ENCODE data around the gene HOXA6.

The HOXA6 gene

DNA sequence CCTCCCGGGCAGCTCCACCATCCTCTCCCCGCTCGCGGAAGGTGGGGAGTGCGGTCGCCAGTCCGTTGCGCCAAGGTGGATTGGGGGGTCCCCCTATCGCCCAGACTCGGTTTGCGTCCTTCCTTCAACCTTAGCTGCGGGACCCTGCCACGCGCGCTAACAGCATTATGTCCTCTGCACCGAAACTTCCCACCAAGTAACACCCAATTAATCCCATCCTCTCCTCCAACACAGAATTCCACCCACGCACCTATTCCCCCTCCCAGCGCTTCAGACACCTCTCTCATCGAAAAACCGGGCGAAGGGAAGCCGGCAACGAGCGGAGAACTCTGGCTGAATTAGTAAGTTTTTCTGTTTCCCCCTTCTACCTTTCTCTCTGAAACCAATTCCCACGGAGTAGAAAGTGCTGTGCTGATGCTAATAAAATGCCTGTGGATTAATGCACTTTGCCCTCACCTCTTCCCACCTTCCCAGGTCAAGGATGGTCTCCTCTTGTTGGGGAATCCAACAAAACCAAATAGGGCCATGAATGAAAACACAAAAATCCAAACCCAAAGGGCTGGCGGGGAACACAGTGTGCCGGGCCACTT, 3.9 kb upstream of the HOXA6 start:
- DNase-seq (ENCODE audit: low read depth in 2 of 2): no peak

DNA sequence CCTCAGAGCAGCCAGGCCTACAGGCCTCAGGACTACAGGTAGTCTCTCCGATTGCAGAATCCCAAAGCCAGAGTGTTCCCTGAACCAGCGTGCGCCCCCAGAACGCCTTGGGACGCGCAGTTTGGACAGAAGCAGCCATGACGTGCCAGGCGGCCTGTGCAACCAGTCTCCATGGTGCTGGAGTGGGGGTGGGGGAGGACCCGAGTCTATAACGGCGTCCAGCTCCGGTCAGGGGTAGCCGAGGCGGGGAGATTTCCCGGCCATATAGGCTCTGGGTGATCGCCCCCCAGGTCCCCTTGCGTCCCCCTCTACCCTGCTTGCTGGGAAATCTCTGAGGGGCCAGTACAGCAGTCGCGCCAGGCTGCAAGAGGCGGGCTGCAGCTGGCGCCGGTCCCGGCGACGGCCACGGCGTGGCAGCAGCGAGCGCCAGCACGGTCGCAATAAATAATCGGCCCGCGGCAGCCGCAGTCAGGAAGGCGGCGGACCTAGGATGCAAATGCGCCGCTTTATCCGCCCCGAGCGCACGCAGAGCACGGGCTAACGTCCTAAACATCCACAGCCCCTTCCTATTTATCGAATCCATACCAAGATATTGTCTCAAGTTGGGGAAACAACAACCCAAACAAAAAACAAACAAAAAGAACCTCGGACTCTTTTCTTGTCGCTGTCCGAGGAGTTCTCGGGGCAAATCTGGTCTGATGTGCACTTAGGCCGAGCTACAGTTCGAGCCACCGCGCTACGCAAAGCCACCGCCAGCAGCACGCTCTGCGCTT, 3.2 kb upstream of the HOXA6 start:
- DNase-seq (ENCODE audit: low read depth in 2 of 2): peak; percentile 49 to 59

DNA sequence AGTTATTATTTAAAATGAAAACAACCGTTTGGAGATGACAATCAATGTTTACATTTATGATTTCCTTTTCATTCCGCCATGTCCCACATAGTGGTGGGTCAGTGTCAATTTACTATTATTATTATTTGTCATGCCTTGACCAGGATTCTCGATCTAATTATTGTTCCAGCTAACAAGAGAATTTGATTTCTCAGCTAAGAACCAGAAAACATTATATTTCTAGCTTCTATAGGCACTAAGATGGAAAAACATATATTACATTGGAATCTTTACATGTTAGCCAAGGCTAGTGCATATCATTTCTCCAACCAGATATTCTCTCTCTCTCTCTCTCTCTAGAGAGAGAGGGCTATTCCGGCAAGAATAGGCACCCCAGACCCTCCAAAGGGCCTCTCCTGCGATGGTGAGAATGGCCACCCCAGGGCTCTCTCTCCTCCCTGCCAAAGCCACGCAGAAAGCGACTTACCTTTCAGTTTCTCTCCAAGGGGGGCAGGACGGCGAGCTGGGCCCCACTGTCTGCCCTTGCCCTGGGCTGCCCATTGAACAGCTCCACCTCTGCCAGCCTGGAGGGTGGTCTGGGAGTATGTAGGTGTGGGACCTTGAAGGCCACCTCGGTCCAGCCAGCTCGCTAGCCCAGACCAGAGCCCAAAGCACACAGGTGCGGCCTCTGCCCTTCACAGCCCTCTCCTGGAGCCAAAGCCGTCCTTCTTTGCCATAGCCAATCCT, 2.4 kb upstream of the HOXA6 start:
- DNase-seq (ENCODE audit: low read depth in 2 of 2): no peak

DNA sequence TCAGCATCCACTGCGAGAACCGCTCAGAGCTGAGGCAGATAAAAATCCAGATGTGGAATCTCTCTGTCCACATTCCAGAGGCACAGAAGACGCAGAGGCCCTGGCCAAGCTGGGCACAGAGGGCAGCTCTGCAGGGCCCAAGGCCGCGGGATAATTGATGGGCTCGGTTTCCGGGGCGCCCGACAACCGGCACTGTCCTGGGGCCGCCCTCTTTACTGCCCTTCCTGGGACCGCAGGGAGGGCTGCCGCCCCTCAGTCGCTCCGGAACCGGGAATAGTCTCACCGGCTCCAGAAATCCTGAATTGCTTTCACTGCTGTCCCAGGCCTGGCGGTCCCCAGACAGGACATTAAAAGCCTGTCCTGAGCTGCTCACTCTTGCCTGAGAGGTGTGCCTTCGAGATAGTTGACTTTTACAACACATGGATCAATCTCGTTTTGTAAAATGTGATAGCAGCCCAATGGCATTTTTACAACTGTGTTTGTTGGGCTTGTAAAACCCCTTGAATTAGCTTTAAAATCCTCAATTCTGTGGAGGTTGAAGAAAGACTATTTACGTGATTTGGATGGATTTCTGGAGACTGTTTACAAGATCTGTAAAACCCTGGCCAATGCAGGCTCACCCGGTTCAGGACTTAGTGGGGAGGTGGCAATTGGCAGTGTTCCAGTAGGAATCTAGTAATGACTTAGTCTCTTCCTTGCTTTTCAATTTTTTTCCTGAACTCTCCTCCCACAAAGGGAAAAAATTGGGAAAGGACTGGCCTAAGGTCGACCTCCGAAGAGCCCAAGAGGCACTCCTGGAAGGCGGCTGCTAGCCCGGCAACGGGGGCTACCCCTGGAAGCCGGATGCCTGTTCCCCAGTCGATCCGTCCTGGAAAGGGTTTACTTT, 1.4 kb upstream of the HOXA6 start:
- no peak for DNase-seq (ENCODE audit: low read depth in 2 of 2)

DNA sequence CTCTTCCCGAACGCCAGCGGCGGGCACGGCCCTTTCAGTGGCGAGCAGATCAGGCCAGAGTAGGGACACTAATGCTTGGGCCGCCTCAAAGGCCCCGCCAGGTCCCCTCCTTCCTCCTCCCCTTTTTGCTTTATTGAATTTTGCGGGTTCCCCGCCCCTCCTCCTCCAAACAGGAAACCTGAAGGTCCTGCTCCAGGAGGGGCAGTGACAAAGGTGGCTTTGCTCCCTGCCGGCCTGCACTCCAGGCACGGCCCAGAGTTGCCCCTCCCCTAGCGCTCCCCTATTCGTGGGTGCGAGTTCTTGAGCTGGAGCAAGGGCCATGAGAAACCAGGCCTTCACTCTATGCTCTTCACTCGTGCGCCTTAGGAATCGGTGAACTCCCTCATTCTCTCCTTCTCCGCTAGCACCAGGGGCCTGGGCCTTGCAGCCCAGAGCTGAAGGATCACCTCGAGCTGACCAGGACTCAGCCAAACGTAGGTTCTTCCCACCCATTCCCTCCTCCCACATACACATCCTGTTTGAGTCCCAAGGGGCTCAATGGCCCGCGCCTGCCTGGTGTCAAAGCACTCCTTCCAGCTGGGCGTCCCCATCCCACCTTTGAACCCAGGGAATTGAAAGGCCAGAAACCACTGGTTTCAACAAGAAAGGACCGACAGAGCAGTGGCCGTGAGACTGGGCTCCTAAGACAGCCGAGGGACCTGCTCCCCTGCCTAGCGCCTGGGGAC, 619 bp upstream of the HOXA6 start:
- no peak for DNase-seq (ENCODE audit: low read depth in 2 of 2)

DNA sequence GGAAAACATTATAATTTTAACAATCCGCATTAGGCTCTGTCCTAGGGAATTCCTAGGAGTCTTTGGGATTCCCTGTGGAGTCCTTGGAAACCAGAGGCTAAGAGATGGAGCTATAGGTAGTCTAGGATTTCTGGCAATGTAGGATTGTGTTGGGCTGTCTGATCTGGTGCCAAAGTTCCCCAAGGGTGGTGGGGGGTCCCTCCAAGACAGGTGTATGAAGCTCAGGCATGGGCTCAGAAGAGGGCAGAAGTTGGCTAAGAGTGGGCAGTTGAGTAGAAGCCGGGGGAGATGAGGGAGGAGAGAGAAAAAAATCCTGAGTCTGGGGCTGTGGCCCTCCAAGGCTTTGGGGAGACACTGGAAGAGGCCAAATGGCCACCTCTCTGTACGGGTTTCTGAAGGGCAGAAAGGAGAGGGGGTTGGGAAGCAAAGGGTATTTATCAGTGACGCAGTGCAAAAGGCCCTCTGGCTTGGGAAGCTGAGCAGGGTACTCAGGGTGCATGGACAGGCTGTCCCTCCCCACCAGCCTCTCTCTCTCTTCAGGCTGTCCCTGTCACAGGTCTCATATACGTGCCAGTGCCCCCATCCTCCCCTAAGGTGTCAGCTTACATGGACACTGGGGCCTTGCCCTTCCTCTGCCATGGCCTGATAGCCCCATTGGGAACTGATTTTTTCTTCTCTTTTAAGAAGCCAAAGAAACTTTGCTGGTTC, 929 bp downstream of the HOXA6 start:
- no peak for DNase-seq (ENCODE audit: low read depth in 2 of 2)

DNA sequence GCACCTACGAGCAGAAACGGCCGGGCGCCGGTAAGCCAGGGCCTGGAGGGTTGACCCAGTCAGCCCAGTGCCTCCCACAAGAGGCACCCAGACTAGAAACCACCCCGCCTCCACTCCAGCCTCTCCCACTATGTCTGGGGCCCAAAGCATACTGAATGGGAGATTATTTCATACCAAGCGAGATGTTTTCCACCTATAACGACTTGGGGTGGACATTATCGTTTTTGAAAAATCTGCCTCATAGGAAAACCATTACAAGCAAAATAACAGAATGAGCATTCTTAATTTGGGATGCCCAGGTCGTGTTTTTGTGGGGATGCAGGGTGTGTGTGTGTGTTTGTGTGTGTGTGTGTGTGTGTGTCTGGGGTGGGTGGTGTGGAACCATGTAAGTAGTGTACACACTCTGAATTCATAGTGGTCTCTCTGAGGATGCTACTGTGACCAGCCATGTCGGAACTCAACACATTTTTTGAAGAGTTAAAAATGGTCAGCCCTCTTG, 1.6 kb downstream of the HOXA6 start:
- DNase-seq (ENCODE audit: low read depth in 2 of 2): no peak

DNA sequence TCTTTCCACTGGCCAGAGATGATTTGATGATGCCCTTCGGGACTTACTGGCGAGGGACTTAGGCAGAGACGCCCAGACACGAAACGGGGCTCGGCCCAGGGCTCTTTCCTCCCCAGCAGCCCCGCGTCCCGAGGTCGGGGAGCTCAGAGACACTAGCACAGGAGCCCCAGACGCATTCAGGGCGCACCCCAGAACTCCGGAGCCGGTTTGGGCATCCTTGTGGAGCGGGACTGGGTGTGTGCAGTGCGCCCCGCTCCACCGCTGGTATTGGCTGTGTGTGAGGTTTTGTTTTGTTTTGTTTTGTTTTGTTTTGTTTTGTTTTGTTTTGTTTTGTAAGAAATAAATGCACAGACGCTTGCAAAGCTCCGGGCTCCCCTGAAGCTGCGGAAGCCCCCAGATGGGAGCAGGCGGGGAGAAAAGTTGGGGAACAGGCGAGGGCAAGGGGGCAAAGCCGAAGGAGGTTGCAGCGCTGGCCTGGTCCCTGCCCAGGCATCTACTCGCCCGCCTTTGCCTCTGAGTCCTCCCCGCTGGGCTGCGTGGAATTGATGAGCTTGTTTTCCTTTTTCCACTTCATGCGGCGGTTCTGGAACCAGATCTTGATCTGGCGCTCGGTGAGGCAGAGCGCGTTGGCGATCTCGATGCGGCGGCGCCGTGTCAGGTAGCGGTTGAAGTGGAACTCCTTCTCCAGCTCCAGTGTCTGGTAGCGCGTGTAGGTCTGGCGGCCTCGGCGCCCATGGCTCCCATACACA, 2.2 kb downstream of the HOXA6 start:
- no peak for DNase-seq (ENCODE audit: low read depth in 2 of 2)

DNA sequence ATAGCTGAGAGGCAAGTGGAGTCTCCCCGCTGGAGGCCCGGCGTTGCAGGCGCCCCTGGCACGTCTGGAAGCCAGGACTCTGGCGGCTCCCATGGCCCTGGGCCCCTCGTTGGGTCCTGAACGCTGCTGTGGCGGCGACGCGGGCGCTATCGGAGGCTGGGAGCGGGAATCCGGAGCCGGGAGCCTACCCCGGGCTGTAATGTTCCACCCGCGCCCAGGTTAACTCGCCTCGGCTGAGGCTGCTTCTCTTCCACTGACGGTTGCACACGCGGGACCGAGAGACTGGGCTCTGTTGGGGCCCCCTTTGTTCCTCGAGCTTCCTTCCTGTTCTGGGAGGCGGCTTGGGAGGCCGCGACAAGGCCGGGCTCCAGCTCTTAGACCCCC, 2.8 kb downstream of the HOXA6 start:
- no peak for DNase-seq (ENCODE audit: low read depth in 2 of 2)

DNA sequence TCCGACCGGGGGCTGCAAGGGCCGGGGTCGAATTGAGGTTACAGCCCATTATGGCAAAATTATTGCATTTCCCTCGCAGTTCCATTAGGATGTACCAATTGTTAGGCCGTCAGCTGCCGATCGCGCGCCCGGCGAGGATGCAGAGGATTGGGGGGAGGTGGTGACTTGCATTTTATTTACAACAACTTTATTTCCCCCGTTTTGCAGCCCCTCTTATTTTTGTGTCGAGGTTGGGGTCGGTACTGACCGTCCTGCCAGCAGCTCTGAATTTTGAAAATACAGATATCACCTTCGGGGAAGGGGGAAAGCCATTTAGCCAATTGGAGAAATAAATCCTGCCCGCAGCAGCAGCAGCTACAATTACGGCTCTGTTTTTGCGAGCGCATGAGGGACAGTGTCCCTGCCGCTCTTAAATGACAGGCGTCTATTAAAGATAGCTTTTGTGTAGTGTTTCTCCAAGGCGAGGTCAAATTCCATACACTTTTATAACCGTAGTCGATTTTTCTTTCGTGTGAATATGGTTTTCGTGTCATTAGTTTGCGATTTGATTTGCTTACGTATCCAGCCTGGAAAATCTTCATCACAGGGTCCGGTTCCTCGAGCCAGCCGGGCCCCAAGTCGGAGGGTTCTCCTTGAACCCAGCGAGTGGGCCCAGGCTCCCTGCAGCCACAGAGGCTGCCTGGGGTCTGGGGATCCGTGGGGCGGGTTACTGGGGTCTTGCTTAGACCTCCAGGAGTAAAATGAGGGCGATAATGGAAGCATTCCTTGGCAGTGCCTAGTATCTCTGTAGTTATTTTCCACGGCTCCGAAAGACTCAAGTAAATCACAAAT, 3.4 kb downstream of the HOXA6 start:
- no peak for DNase-seq (ENCODE audit: low read depth in 2 of 2)

DNA sequence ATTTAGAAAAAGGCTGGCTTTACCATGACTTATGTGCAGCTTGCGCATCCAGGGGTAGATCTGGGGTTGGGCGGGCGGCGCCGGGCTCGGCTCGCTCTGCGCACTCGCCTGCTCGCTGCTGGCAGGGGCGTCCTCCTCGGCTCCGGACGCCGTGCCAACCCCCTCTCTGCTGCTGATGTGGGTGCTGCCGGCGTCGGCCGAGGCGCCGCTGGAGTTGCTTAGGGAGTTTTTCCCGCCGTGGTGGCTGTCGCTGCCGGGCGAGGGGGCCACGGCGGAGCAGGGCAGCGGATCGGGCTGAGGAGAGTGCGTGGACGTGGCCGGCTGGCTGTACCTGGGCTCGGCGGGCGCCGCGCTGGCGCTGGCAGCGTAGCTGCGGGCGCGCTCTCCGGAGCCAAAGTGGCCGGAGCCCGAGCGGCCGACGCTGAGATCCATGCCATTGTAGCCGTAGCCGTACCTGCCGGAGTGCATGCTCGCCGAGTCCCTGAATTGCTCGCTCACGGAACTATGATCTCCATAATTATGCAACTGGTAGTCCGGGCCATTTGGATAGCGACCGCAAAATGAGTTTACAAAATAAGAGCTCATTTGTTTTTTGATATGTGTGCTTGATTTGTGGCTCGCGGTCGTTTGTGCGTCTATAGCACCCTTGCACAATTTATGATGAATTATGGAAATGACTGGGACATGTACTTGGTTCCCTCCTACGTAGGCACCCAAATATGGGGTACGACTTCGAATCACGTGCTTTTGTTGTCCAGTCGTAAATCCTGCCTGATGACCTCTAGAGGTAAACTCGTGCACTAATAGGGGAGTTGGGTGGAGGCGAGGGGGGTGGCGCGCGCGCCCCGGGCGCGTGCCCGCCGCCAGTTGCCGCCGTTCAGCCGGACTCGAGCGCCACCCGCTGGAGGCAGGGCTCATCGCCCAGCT, 4.3 kb downstream of the HOXA6 start, which contains the start of gene HOXA5:
Gene HOXA5 (minus strand): TSS at position 659 of the 927 bp plus-strand sequence. CDS start 74 bp downstream, at position 585.
- DNase-seq (ENCODE audit: low read depth in 2 of 2): no peak

DNA sequence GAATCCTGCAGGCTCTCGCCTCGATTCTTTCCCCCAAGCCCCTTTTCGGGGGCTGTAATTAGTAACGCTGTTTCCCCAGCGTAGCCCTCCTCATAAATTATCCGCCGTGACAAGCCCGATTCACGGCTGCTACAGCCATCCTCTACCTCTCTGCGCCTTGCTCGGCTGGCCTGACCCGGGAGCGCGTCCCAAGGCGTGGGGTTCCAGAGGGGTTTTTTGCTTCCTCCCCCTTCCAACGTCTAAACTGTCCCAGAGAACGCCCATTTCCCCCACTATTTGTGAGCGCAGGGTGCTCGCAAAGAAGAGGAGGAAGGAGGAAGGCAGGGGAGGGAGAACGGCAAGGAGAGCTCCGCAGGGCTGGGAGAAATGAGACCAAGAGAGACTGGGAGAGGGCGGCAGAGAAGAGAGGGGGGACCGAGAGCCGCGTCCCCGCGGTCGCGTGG, 5.0 kb downstream of the HOXA6 start:
- no peak for DNase-seq (ENCODE audit: low read depth in 2 of 2)

DNA sequence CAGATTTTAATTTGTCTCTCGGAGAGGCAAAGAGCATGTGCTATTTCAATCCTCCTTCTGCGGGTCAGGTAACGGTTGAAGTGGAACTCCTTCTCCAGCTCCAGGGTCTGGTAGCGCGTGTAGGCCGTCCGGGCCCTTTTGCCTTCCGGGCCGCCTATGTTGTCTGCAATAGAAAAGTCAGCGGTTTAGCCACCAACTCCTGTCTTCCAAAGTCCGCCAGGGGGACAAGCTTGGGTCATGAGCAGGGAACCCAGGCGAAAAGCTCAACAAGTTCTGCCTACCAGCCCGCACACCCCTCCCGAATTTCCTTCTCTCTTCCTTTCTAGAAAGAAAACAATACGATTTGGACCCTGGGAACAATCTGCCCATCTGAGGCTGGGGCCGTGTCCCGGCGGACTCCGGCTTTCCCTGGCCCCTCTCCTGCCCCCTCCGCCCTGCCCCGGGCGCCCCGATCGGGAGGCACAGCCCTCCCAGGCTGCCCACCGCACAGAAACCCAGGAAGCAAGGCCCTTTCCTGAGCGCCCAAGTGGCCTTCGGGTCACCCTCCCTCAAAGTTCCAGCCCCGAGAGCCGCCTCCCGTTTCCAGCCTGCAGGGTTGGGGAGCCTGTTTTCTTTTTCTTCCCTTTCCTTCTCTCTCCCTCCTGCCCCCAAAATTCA, 5.5 kb downstream of the HOXA6 start:
- no peak for DNase-seq (ENCODE audit: low read depth in 2 of 2)

DNA sequence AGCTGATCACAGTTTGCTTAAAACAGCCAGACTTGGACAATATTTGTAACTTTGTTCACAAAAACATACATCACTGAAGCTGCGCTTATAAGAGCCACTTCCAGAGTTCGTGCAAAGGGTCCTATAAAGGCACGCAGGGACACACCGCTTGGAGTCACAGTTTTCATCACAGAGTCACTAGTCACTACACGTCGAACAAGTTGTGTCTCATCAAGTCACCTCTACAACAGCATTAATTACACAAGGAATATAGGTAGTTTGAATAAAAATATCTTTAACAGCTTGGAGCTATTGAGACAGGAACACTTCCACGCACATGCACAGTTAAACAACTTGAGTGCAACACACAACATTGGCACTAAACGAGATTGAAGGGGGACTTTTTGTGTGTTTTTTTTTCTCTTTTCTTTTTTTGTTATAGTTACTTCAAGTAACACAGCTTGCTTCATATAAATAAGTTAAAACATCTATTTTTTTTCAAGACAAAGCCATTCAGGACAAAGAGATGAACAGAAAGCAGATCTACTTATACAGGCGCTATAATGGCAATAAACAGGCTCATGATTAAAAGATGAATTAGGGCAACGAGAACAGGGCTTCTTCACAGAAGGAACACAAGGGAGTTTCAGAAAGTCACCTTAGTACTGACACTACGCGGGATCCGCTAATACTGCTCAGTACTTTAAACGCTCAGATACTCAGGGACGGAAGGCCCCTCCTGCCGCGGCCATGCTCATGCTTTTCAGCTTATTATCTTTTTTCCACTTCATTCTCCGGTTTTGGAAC, 6.2 kb downstream of the HOXA6 start:
- no peak for DNase-seq (ENCODE audit: low read depth in 2 of 2)

DNA sequence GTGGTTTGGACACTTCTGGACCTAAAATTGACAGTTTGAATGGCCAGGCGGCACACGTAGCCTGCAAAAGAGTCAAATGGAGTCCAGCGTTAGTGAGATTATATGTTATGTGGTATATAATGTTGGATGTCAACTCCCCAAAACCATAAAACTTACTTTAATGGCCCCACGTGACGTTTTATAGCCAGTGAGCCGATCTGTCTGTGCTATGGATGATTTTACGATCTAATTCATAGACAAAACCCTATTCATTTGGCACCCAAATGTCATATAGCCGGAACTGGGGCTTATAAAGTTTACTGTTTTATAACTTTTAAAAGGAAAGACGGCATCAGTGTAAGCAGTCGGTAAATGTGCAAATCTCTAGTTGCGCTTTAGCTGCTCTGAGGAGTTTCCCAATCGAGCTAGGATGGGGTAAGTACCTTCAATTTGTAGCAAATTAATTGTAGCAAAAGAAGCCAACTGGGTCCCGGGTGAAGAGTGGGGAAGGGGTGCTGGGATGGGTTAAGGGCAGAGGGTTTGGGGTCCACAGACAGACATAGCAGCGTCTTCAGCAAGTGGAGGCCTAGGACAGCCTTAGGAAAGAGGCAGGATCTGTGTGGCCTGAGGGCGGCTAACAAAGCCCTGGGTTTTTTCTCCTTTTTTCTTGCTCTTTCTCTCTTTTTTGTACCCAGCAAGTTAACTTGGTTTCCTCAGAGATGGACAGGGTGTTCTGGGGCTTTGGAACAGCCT, 7.3 kb downstream of the HOXA6 start:
- no peak for DNase-seq (ENCODE audit: low read depth in 2 of 2)
